NB4 (cell line): ENCODE data around the gene LDAH.

ENCODE experiments used
- POLR2A ChIP-seq: IDR thresholded peaks from 2 replicates; pipeline ENCODE4 v1.6.1; 2011; ENCODE audit warnings: mild to moderate bottlenecking; ENCODE audit not compliant: insufficient read length; ENCODE audit errors: extremely low read depth
- TF ChIP-seq, protein P1 (sequence below): IDR thresholded peaks from one replicate; pipeline ENCODE4 v1.5.1; 2012; ENCODE audit warnings: low read depth, low read length

DNA sequence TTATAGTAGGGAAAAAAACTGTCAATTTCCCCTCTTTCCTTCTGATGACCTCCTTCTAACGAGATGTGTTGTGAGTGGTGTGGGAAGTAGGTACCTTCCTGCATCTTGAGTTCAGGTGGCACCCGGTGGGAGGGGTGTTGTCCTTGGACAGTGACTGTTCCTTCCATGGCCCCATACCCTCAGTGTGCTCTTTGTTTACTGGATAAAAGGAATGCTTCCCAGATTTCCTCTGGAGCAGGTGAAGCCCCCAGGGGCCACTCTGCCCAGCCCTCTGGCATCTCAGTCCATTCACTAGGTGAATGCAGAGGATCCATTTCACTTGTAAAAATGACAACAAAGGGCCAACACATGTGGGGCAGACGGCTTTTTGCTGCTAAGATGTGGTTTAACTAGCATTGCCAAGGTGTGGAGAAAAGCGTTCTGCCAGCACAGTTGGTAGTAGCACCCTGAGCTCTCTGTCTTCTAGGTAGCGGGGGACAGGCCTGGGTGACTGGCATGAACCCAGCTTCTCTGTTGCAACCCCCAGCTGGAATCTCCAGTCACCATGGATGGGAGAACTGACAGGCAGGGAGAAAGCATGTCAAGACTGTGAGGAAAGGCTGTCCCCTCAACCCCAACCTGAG lies 149.1 kb downstream of the LDAH start:
- TF ChIP-seq, protein P1, sequence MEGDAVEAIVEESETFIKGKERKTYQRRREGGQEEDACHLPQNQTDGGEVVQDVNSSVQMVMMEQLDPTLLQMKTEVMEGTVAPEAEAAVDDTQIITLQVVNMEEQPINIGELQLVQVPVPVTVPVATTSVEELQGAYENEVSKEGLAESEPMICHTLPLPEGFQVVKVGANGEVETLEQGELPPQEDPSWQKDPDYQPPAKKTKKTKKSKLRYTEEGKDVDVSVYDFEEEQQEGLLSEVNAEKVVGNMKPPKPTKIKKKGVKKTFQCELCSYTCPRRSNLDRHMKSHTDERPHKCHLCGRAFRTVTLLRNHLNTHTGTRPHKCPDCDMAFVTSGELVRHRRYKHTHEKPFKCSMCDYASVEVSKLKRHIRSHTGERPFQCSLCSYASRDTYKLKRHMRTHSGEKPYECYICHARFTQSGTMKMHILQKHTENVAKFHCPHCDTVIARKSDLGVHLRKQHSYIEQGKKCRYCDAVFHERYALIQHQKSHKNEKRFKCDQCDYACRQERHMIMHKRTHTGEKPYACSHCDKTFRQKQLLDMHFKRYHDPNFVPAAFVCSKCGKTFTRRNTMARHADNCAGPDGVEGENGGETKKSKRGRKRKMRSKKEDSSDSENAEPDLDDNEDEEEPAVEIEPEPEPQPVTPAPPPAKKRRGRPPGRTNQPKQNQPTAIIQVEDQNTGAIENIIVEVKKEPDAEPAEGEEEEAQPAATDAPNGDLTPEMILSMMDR: no peak
- TF ChIP-seq POLR2A: no peak
